T-helper 1 cell (primary cell): Measurements from ENCODE around the gene RPL10.

Source experiments
- DNase-seq, 5 donors: peaks; one replicate each; pipeline ENCODE4 v3.0.0-alpha.2; 2012 to 2020
- total RNA-seq, 4 donors: gene quantifications; one replicate each; lab custom pipeline; 2026; lab: John Stamatoyannopoulos, UW

RPL10 gene
- 1,867 to 2,611 (median 2,044) reads per million in 4 donors for total RNA-seq

DNA sequence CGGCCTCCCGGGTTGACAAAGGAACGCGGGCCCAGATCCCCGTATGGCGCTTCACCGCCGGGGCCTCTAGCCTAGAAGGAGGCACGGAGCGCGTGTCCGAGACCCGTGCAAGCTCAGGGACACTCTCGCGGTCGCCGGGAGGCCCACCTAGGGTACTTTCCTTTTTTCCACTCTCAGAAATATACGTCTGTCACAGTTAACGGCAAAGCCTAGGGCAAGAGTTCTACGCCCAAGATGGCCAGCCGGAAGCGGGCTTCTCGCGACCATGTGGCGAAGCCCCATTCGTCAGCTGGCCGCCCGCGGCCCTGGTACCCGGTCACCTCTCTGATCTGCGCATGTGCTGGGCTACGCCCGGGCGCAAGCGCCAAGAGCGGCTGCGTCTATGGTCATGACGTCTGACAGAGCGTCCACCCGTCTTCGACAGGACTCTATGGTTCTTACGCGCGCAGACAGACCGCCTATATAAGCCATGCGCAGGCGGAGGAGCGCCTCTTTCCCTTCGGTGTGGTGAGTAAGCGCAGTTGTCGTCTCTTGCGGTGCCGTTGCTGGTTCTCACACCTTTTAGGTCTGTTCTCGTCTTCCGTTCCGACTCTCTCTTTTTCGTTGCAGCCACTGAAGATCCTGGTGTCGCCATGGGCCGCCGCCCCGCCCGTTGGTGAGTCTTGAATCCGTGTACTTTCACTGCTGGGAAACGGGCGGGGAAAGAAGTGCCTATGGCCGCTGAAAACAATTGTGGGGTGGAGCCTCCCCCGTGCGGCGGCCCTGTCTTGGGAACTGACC lies at the start of gene RPL10:
Gene RPL10, plus strand, starts transcription at position 490 of the 780 bp plus-strand sequence. Its CDS starts 143 bp downstream, at position 633.
- DNase-seq = peak; percentile 75 to 97 (median 82)

GRCh38 chrX:154348646-154349358 lies 49.4 kb upstream of the RPL10 start:
- no peak for DNase-seq

DNA sequence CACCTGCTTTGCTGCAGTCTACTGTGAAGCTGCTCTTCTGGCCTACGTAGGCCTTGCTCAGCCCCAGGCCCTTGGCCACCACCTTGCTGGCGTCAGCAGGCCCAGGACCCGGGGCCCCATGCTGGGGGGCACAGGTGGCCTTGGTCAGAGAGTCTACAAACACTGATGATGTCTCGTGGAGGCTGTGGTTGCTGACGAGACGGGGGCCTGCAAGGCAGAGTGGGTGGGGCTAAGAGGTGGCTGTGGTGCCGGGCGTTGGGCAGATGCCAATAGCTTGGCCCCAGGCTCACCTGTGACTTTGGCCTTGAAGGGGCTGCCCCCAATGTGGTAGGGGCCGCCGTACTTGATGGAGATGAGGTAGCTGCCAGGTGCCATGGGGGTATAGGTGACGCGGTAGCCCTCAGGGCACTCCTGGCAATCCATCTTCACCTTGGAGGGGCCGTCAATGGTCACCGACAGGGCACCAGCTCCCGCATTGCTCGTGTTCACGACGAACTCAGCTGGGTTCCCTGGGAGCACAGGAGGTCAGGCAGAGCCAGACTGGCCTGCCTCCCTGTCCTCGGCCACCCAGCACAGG lies 48.7 kb upstream of the RPL10 start:
- DNase-seq = no peak

- no peak for DNase-seq
These were observed 48.2 kb upstream of the RPL10 start for GRCh38 chrX:154349979-154350378.

- no peak for DNase-seq
These were observed 47.6 kb upstream of the RPL10 start for GRCh38 chrX:154350429-154351182.

- peak in 3 of 5 donors; percentile 27 to 71 (median 37) for DNase-seq
These were observed 46.8 kb upstream of the RPL10 start for GRCh38 chrX:154351183-154352011.

GRCh38 chrX:154352012-154352401 lies 46.2 kb upstream of the RPL10 start:
- no peak for DNase-seq

- no peak for DNase-seq
These were observed 45.7 kb upstream of the RPL10 start for GRCh38 chrX:154352466-154352865.

GRCh38 chrX:154353172-154353843 lies 44.9 kb upstream of the RPL10 start:
- DNase-seq = no peak

DNA sequence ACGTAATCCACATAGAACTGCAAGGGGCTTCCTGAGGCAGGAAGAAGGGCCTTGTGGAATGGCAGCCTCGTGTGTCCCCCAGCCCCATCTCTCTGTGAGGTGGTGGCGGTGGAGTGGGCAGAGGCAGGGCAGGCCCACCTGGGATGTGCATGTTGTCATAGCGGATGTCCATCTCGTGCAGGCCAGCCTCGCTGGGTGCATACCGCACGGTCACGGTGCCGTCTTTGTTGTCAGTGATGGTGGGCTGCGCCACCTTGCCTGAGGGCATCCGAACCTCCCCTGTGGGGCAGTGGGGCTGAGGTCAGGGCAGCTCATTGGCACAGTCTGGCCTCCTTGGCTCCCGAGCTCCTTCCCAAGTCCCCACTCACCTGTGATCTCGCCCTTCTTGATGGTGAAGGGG lies 44.2 kb upstream of the RPL10 start:
- no peak for DNase-seq

- no peak for DNase-seq
These were observed 43.7 kb upstream of the RPL10 start for GRCh38 chrX:154354516-154354915.

DNA sequence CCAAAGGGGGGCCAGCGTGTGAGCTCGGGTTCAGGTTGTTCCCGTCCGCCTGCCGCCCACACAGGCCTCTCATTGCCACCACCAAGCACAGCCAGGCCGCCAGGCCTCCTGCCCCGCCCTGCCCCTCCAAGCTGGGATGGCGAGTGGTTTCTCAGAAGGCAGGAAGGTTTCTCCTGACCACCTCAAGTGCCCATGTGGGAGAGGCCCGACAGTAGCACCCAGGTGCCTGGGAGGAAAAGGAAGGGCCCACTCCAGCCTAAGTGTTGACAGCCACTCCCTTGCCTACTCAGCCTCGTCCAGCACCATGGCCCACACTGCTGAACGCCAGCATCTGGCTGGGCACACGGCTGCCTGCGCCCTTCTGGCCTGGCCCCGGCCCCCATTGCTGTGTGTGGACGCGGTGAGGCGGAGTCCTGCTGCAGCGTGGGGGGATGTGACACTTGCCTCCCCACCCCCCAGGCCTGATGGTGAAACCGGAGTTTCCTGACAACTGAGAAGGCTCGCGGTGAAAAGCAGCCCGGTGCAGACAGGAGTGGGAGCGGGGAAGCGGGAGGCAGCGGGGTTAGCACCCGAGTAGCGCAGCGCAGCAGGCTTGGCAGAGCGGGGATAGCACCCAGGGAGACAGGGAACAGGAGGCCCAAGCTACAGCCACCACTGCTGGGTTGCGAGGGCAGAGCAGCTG lies 42.9 kb upstream of the RPL10 start:
- DNase-seq = no peak

- DNase-seq = no peak
These were observed 42.4 kb upstream of the RPL10 start for GRCh38 chrX:154355776-154356140.

DNA sequence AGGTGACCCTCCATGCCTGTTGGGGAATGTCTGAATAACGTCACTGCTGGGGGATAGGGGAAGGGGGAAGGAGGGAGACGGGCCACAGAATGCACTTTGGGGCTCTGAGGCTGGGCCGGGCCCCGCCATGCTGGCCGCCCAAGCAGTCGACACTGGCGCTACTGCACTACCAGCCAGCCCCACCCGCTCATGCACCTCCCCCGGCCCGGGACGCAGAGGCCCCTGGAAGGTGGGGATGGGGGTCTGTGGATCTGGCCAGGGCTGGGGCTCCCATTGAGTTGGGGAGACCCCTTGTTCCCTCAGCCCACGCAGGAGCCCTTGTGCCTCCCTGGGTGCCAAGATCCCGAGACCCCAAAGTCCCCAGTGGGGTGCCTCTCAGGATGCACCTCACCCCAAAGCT lies 41.6 kb upstream of the RPL10 start:
- no peak for DNase-seq

DNA sequence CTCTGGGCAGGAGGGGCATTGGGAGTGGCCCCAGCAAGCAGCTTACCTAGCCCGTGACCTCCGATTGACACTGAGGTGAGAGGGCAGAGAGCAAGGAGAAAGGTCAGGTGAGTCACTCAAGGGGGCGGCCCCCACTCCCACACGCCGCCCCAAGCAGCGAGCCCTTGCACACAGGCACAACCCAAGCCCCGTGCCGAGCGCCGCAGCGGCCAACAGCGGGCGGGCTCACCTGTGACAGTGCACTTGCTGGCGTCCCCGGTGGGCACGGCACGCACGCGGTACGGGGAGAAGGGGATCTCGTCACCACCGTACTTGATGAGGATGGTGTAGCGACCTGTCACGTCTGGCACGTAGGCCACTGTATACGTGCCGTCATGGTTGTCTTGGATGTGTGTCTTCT lies 41.0 kb upstream of the RPL10 start:
- DNase-seq = no peak

GRCh38 chrX:154358011-154358410 lies 40.2 kb upstream of the RPL10 start:
- DNase-seq = no peak

DNA sequence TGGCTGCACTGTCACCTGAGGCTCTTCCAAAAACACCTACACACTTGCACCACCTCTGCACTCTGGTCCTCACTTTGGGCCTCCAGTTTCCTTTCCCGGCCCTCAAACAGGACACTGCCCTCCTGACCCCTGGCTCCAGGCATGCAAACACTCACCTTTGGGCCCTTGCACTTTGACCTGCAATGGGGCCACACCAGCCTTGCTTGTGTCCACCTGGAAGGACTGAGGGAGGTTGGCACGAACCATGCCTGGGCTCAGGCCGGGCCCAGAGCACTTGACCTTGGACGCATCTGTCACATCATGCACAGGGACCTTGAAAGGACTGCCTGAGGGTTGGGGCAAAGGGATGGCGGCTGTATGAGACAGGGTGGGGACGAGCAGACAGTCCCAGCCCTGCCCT lies 39.3 kb upstream of the RPL10 start:
- no peak for DNase-seq

DNA sequence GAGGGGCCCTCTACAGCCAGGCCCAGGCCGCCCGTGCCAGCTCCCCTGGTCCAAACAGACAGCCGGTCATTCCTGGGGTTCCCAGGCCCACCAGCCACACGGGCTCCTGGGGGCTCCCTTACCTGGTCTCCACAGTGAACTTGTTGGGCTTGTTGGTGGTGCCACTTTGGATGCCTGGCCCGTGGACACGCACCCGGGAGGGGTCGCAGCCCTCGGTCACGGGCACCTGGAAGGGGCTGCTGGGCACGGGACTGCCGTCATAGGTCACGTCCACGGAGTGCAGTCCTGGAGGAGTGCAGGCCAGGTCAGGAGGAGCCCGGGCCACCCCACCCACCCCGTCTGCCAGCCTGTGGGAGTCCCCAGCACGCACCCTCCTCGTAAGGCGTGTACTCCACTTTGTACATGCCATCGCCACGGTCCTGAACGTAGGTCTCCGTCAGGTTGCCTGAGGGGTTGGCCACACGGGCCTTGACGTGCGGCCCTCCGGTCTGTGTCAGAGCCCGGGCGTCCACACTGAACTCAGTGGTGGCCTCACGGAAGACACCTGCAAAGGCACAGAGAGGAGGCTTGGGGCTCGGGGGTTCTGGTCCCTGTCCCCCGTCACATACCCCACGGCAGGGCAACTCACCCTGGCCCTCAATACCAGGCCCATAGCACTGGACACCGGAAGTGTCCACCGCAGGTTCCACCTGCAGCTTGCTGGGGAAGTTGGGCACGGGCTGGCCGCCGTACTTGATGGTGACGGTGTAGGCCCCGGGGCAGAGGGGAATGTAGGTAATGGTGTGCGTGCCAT lies 38.6 kb upstream of the RPL10 start:
- no peak for DNase-seq

DNA sequence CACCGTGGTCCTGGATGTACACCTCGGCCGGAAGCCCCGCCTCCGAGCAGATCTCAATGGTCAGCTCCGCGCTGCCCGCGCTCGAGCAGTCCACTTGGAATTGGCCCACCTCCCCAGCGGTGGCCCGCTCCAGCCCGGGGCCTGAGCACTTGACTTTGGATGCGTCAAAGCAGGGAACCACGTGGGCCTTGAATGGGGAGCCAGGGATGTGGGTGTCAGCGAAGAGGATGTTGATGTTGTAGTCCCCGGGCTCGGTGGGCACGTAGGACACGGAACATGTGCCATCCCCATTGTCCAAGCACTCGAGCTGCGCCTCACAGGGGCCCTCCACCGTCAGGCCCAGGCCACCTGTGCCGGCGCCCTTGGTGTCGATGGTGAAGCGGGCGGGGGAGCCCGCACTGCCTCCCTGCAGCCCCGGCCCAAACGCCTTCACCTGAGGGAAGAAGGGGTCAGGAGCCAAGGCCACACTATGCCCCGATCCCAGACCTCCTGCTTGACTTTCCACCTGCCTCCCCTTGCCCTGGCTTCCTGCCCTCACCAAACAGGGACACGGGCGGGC lies 37.9 kb upstream of the RPL10 start:
- DNase-seq = no peak
